Hepatocyte (in vitro differentiated cells): ENCODE measurements around the gene TNNC1. TPM values are rescaled to one million over a fixed set of nuclear protein-coding genes. Genes with fewer than 3 reads are reported as not detected.

Source experiments
- DNase-seq: peaks from one replicate; pipeline ENCODE4 v3.0.0-alpha.2; 2016; ENCODE audit warnings: low spot score
- H2AFZ ChIP-seq: fragments of 200-600 bp; sonication (generic); 2 replicates; pipeline ENCODE4 v1.6.0; 2016; ENCODE audit warnings: antibody characterized with exemption, mild to moderate bottlenecking
- H3K27ac ChIP-seq: fragments of 200-600 bp; sonication (generic); 2 replicates; pipeline ENCODE4 v1.5.1; 2016; ENCODE audit warnings: mild to moderate bottlenecking
- H3K27me3 ChIP-seq: fragments of 200-600 bp; sonication (generic); 2 replicates; pipeline ENCODE4 v1.6.1; 2016
- H3K36me3 ChIP-seq: fragments of 200-600 bp; sonication (generic); replicated peaks from 2 replicates; pipeline ENCODE4 v1.5.1; 2016; ENCODE audit warnings: low read depth; ENCODE audit not compliant: insufficient read depth
- H3K4me1 ChIP-seq: fragments of 200-600 bp; sonication (generic); 2 replicates; pipeline ENCODE4 v1.5.1; 2016; ENCODE audit warnings: mild to moderate bottlenecking, moderate library complexity; ENCODE audit not compliant: insufficient read depth
- H3K4me2 ChIP-seq: fragments of 200-600 bp; sonication (generic); 2 replicates; pipeline ENCODE4 v1.6.0; 2016
- H3K4me3 ChIP-seq: fragments of 200-600 bp; sonication (generic); 2 replicates; pipeline ENCODE4 v1.5.1; 2016; ENCODE audit warnings: mild to moderate bottlenecking
- H3K79me2 ChIP-seq: fragments of 200-600 bp; sonication (generic); 2 replicates; pipeline ENCODE4 v1.6.0; 2017; ENCODE audit warnings: mild to moderate bottlenecking
- H3K9me2 ChIP-seq: fragments of 200-600 bp; sonication (generic); replicated peaks from 2 replicates; pipeline ENCODE4 v1.6.0; 2017; ENCODE audit warnings: mild to moderate bottlenecking; ENCODE audit not compliant: insufficient read depth
- H3K9me3 ChIP-seq: fragments of 200-600 bp; sonication (generic); 2 replicates; pipeline ENCODE4 v1.5.1; 2016; ENCODE audit warnings: low read depth, mild to moderate bottlenecking
- H4K20me1 ChIP-seq: fragments of 200-600 bp; sonication (generic); 2 replicates; pipeline ENCODE4 v1.6.0; 2016; ENCODE audit warnings: mild to moderate bottlenecking; ENCODE audit not compliant: insufficient read depth, poor library complexity, severe bottlenecking
- EZH2 ChIP-seq: fragments of 200-600 bp; sonication (generic); IDR thresholded peaks from 2 replicates; pipeline ENCODE4 v1.6.1; 2016; ENCODE audit warnings: antibody characterized with exemption, mild to moderate bottlenecking, borderline replicate concordance
- EZH2phosphoT487 ChIP-seq: fragments of 200-600 bp; sonication (generic); IDR thresholded peaks from one replicate; pipeline ENCODE4 v1.6.1; 2018; ENCODE audit warnings: antibody characterized with exemption, mild to moderate bottlenecking, low read depth, moderate library complexity; ENCODE audit not compliant: unreplicated experiment, severe bottlenecking
- WGBS: methylation state at CpG from one replicate; pipeline ENCODE4 v1.1.6; 2016; ENCODE audit warnings: low lambda C conversion rate; ENCODE audit errors: missing lambda C conversion rate; 5-methylcytosine and 5-hydroxymethylcytosine counted together
- polyA plus RNA-seq: library from polyadenylated mRNA; unstranded; fragments of >200 nt; fragmentation: Nextera tagmentation; extraction: Ambion mirVana; gene quantifications from 2 replicates; pipeline ENCODE4 v1.2.1, GENCODE V29; 2016
- total RNA-seq: library from RNA; depleted of rRNA; stranded (reverse); fragments of >200 nt; gene quantifications from 2 replicates; pipeline ENCODE4 v1.2.3, GENCODE V29; 2014
- TF ChIP-seq, protein P1 (sequence below): fragments of 200-600 bp; sonication (generic); IDR thresholded peaks from 2 replicates; pipeline ENCODE4 v1.5.1; 2016; ENCODE audit warnings: antibody characterized with exemption, mild to moderate bottlenecking; ENCODE audit not compliant: poor library complexity

Gene TNNC1
- total and polyA plus RNA-seq, 2 experiments from 2014 or later: 9.7 to 15.0 TPM

DNA sequence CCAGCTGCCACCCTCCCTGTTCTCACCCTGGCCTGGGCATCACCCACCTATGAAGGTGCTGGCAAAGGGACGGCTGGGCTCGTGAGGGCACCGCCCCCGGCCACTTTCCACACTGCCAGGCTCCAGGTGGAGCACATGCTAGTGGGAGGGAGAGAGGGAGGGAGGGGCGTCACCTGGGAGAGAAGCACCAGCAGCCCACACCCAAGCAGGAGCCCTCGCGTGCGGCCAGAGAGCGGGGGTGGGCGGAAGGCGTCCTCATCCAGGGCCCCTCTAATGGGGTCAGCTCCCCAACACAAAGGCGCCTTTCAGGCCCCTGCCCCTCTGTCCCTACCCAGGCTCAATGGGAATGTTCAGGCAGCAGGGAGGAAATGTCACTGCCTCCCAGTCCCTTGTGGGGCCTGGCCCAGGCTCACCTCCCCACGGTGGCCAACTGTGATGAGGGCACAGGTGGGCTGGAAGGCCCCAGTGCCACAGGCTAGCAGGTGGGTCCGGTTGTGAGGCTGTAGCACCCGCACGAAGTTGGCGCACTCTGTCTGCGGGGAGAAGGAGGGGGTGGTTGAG lies 12.0 kb downstream of the TNNC1 start:
- Histone ChIP-seq H4K20me1 (no peaks in the 10 kb centered on the region), H3K27ac (no peak overlapping the region), H3K36me3 (no peaks in the 10 kb centered on the region), H3K4me2 (no peak overlapping the region), H3K4me1 (no peaks in the 10 kb centered on the region), H2AFZ (no peak overlapping the region), H3K27me3 (no peaks in the 10 kb centered on the region), H3K9me2 (no peaks in the 10 kb centered on the region), H3K79me2 (no peaks in the 10 kb centered on the region), H3K9me3 (no peaks in the 10 kb centered on the region), H3K4me3 (no peak overlapping the region)
- TF ChIP-seq EZH2phosphoT487 (no peak), EZH2 (no peak)
- TF ChIP-seq, protein P1, sequence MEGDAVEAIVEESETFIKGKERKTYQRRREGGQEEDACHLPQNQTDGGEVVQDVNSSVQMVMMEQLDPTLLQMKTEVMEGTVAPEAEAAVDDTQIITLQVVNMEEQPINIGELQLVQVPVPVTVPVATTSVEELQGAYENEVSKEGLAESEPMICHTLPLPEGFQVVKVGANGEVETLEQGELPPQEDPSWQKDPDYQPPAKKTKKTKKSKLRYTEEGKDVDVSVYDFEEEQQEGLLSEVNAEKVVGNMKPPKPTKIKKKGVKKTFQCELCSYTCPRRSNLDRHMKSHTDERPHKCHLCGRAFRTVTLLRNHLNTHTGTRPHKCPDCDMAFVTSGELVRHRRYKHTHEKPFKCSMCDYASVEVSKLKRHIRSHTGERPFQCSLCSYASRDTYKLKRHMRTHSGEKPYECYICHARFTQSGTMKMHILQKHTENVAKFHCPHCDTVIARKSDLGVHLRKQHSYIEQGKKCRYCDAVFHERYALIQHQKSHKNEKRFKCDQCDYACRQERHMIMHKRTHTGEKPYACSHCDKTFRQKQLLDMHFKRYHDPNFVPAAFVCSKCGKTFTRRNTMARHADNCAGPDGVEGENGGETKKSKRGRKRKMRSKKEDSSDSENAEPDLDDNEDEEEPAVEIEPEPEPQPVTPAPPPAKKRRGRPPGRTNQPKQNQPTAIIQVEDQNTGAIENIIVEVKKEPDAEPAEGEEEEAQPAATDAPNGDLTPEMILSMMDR: no peak
- 91% methylated on average over 16 of the region's 18 CpGs for whole genome bisulfite sequencing
- peak; percentile 3 for DNase-seq

DNA sequence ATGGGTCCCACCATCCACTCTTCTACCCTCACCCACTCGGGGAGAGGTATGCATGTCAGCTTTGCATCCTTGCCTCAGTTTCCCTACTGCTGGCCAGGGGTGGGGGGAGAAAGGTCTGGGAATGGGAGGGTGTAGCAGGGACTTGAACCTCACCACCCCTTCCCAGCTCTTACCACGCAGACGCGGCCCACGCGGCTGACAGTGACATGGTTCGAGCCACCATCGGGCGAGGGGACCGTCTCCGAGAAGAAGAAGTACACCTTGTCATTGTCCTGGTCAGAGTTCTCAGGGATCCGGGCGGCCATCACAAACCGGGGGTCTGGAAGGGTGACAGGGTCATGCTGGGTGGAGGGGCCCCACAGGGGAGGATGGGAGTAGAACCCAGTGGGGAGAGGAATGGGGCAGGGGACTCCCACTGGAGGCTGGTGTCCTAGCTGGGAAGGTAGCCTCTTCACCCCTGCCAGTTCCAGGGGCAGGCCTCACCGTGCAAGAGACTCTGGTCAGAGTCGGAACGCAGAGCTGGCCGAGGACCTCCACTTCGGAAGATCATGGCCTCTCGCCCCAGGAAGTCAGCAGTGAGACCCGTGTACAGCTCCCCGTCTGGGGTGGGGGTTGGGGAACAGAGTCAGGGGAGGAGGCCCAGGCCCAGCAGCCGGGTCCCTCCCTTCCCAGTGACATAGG lies 12.6 kb downstream of the TNNC1 start:
- H3K36me3 ChIP-seq: no peaks in the 10 kb centered on the region
- no peaks in the 10 kb centered on the region for H3K4me1 ChIP-seq
- H3K9me3 ChIP-seq: no peaks in the 10 kb centered on the region
- no peaks in the 10 kb centered on the region for H3K79me2 ChIP-seq
- H3K4me3 ChIP-seq: no peak overlapping the region
- 97% methylated on average over 20 of the region's 23 CpGs for WGBS
- no peak overlapping the region for H2AFZ ChIP-seq
- no peaks in the 10 kb centered on the region for H3K27me3 ChIP-seq
- H3K27ac ChIP-seq: no peak overlapping the region
- H4K20me1 ChIP-seq: no peaks in the 10 kb centered on the region
- no peak overlapping the region for H3K4me2 ChIP-seq
- DNase-seq: no peak
- H3K9me2 ChIP-seq: no peaks in the 10 kb centered on the region
- TF ChIP-seq EZH2phosphoT487 (no peak), EZH2 (no peak)
- TF ChIP-seq, protein P1: no peak

DNA sequence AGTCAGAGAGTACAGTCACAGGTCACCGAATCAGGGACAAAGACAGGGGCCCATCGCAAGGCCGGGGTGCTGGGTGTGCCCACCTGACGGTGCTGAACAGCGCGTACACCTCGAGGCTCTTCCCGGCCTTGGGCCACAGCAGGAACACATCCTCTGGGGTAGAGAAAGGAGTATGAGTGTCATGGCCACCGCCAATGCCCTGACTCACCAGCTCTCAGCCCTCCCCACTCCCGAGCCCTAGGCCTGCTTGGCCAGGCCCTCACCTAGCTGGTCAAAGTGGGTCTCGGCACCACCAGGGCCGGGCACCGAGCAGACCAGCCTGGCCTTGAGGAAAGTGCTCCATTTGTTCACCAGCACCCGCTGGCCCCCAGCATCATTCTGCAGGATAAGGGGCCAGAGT lies 13.2 kb downstream of the TNNC1 start:
- 94% methylated on average over 14 of the region's 14 CpGs for WGBS
- no peaks in the 10 kb centered on the region for H4K20me1 ChIP-seq
- H3K4me2 ChIP-seq: no peak overlapping the region
- H3K27ac ChIP-seq: no peak overlapping the region
- H3K79me2 ChIP-seq: no peaks in the 10 kb centered on the region
- no peaks in the 10 kb centered on the region for H3K9me3 ChIP-seq
- no peak overlapping the region for H2AFZ ChIP-seq
- no peaks in the 10 kb centered on the region for H3K36me3 ChIP-seq
- no peak overlapping the region for H3K4me3 ChIP-seq
- no peaks in the 10 kb centered on the region for H3K9me2 ChIP-seq
- no peaks in the 10 kb centered on the region for H3K27me3 ChIP-seq
- TF ChIP-seq EZH2 (no peak), EZH2phosphoT487 (no peak)
- TF ChIP-seq, protein P1: no peak
- H3K4me1 ChIP-seq: no peaks in the 10 kb centered on the region
- peak; percentile 3 for DNase-seq
